GM21447 (cell line): ENCODE measurements around the gene GPR152.

Experiments
- ATAC-seq: cut with Tn5 transposase; IDR thresholded peaks from one replicate; pipeline ENCODE4 v1.9.1; 2021; ENCODE audit not compliant: unreplicated experiment

GPR152 gene

GRCh38 chr11:67452141-67452952 is at the start of gene GPR152:
TSS of gene GPR152 (minus strand) at chr11:67452729. CDS start at chr11:67452724, 5 bp downstream.
- no peak for ATAC-seq

GRCh38 chr11:67501854-67502253 is 49.3 kb upstream of the GPR152 start:
- ATAC-seq = no peak

- no peak for ATAC-seq
Measured at GRCh38 chr11:67500831-67501715, 48.5 kb upstream of the GPR152 start.

GRCh38 chr11:67500484-67500821 is 47.9 kb upstream of the GPR152 start:
- ATAC-seq = no peak

GRCh38 chr11:67499808-67500483 is 47.4 kb upstream of the GPR152 start:
- no peak for ATAC-seq

- ATAC-seq = no peak
Measured at GRCh38 chr11:67498544-67498972, 46.0 kb upstream of the GPR152 start.

- no peak for ATAC-seq
Measured at GRCh38 chr11:67497656-67498291, 45.2 kb upstream of the GPR152 start.

GRCh38 chr11:67496113-67496512 is 43.6 kb upstream of the GPR152 start:
- ATAC-seq = no peak

GRCh38 chr11:67495234-67496005 is 42.9 kb upstream of the GPR152 start:
- ATAC-seq = no peak

- no peak for ATAC-seq
Measured at GRCh38 chr11:67494371-67495233, 42.1 kb upstream of the GPR152 start.

- no peak for ATAC-seq
Measured at GRCh38 chr11:67493548-67494370, 41.2 kb upstream of the GPR152 start.

- no peak for ATAC-seq
Measured at GRCh38 chr11:67492801-67493547, 40.4 kb upstream of the GPR152 start.

- ATAC-seq = no peak
Measured at GRCh38 chr11:67492069-67492727, 39.7 kb upstream of the GPR152 start.

- ATAC-seq = no peak
Measured at GRCh38 chr11:67491276-67492068, 38.9 kb upstream of the GPR152 start.

- ATAC-seq = no peak
Measured at GRCh38 chr11:67490727-67491065, 38.2 kb upstream of the GPR152 start.

- no peak for ATAC-seq
Measured at GRCh38 chr11:67489885-67490726, 37.6 kb upstream of the GPR152 start.
